CD8-positive, alpha-beta memory T cell (primary cell): Measurements from ENCODE around the gene NINJ1. TPM values are rescaled to one million over a fixed set of nuclear protein-coding genes. Genes with fewer than 3 reads are reported as not detected.

Experiments used
- CTCF ChIA-PET: fragments of 350-600 bp; sonication (Branson Sonifier 250); formaldehyde crosslinking; loops from one replicate; lab custom pipeline; 2021; ENCODE audit warnings: antibody characterized with exemption; lab: Charles Lee
- POLR2A ChIA-PET: fragments of 350-600 bp; sonication (Branson Sonifier 250); formaldehyde crosslinking; loops from one replicate; lab custom pipeline; 2021; ENCODE audit warnings: antibody characterized with exemption; lab: Charles Lee
- DNase-seq, 5 donors: peaks; one replicate each; pipeline versions ENCODE4 v3.0.0 to v3.0.0-alpha.2; 2020 to 2022; ENCODE audit warnings: mixed read lengths in 1 of 5
- H3K27ac ChIP-seq: one replicate; pipeline ENCODE4 v1.7.0; 2013; ENCODE audit warnings: low read depth, mild to moderate bottlenecking, low read length, moderate library complexity
- H3K27me3 ChIP-seq: 2 replicates; pipeline ENCODE4 v1.7.0; 2013; ENCODE audit warnings: low read length, mild to moderate bottlenecking; ENCODE audit not compliant: insufficient read depth, poor library complexity, severe bottlenecking
- H3K36me3 ChIP-seq: 2 replicates; pipeline ENCODE4 v1.7.0; 2013; ENCODE audit warnings: mild to moderate bottlenecking, low read length, moderate library complexity; ENCODE audit not compliant: insufficient read depth
- H3K4me1 ChIP-seq: 2 replicates; pipeline ENCODE4 v1.7.0; 2013; ENCODE audit warnings: mild to moderate bottlenecking, low read length, moderate library complexity; ENCODE audit not compliant: insufficient read depth
- H3K4me3 ChIP-seq: 2 replicates; pipeline ENCODE4 v1.7.0; 2013; ENCODE audit warnings: mild to moderate bottlenecking, low read length
- H3K9me3 ChIP-seq: 2 replicates; pipeline ENCODE4 v1.7.0; 2013; ENCODE audit warnings: mild to moderate bottlenecking, low read length
- H3K27ac Mint-ChIP-seq, 8 donors: one replicate each; pipeline ENCODE4 v1.8.0; 2020 to 2021; ENCODE audit warnings: mixed read lengths in 8 of 8, mild to moderate bottlenecking in 6 of 8, inconsistent platforms in 3 of 8, moderate library complexity in 3 of 8
- H3K27me3 Mint-ChIP-seq, 2 donors: one replicate each; pipeline ENCODE4 v1.8.0; 2020 to 2021; ENCODE audit warnings: mixed read lengths in 2 of 2, mild to moderate bottlenecking in 1 of 2, moderate library complexity in 1 of 2
- H3K36me3 Mint-ChIP-seq, 3 donors: one replicate each; pipeline ENCODE4 v1.8.0; 2020 to 2021; ENCODE audit warnings: mixed read lengths in 3 of 3, inconsistent platforms in 1 of 3, mild to moderate bottlenecking in 1 of 3
- H3K4me1 Mint-ChIP-seq, 3 donors: one replicate each; pipeline ENCODE4 v1.8.0; 2020 to 2021; ENCODE audit warnings: mixed read lengths in 3 of 3, inconsistent platforms in 1 of 3, mild to moderate bottlenecking in 1 of 3
- H3K4me3 Mint-ChIP-seq, 7 donors: one replicate each; pipeline ENCODE4 v1.8.0; 2020 to 2021; ENCODE audit warnings: mixed read lengths in 7 of 7, mild to moderate bottlenecking in 6 of 7, moderate library complexity in 4 of 7, inconsistent platforms in 2 of 7
- H3K9me3 Mint-ChIP-seq, 5 donors: one replicate each; pipeline ENCODE4 v1.8.0; 2020 to 2022; ENCODE audit warnings: mixed read lengths in 5 of 5, mild to moderate bottlenecking in 3 of 5, moderate library complexity in 2 of 5, inconsistent platforms in 1 of 5
- polyA plus RNA-seq: library from polyadenylated mRNA; unstranded; fragments of 300-500 nt; fragmentation: Illumina TruSeq; gene quantifications from one replicate; pipeline ENCODE4 v1.2.3, GENCODE V29; 2021
- total RNA-seq, 2 experiments: library from RNA; stranded (reverse); gene quantifications; one replicate each; pipeline ENCODE4 v1.2.3, GENCODE V29; 2021

NINJ1 gene
- total and polyA plus RNA-seq, 3 experiments from 2014 or later: 59.9 to 103 (median 62.9) TPM

DNA sequence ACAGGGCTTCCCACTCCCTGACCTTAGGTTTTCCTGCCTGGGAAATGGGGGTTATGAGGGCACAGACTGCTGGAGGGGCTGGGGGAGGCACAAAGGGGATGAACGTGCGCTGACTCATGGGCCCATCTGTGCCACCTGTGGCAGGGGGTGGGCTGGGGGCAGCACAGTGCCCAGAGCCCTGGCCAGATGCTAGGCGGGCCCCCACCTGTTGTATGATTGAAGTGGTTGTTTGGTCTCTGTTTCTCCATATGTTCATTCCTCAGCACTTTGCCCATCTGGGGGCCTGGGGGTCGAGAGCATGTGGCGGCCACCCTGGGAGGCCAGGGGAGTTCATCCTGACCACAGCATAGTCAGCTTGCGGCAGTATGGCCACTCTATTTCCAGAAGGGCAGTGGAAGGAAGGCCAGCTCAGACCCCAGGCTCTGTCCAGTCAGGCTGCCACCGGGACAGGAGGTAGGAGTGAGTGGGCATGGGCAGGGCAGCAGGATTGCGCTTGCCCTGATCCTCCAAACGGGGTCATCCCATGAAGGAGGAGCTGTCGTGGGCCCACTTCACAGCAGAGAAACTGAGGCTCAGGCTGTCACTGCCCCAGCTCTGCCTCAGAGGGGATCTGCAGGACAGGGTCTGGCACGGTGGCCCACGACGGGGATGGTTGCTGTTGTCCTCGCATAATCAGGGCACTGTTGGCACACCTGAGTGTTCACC lies 841 bp upstream of the NINJ1 start:
- H3K4me3 ChIP-seq: peak overlapping the region; percentile 76
- Mint-ChIP-seq H3K36me3 (peaks cover 0 to 10% (median 0%) of the 10 kb centered on the region in 3 donors), H3K27me3 (peaks cover 0 to 3% of the 10 kb centered on the region in 2 donors), H3K4me3 (peak overlapping the region; percentile 88 to 97 (median 90)), H3K9me3 (no peaks in the 10 kb centered on the region), H3K4me1 (peaks cover 29 to 52% (median 34%) of the 10 kb centered on the region in 3 donors), H3K27ac (peak overlapping the region; percentile 94 to 99 (median 96))
- H3K27me3 ChIP-seq: no peaks in the 10 kb centered on the region
- no peaks in the 10 kb centered on the region for H3K36me3 ChIP-seq
- no peaks in the 10 kb centered on the region for H3K9me3 ChIP-seq
- peaks cover 57% of the 10 kb centered on the region for H3K4me1 ChIP-seq
- POLR2A ChIA-PET: interaction anchor here (0.9 to 1.6 kb wide), 4 partner anchors 8 to 432 kb away, joined by 3 to 9 read pairs (median 5); no protein-coding TSS in a partner anchor
- H3K27ac ChIP-seq: peak overlapping the region; percentile 88
- DNase-seq: no peak
- CTCF ChIA-PET: interaction anchor here (1.1 to 2.2 kb wide), 5 partner anchors 9 to 432 kb away, joined by 4 to 13 read pairs (median 6); no protein-coding TSS in a partner anchor

DNA sequence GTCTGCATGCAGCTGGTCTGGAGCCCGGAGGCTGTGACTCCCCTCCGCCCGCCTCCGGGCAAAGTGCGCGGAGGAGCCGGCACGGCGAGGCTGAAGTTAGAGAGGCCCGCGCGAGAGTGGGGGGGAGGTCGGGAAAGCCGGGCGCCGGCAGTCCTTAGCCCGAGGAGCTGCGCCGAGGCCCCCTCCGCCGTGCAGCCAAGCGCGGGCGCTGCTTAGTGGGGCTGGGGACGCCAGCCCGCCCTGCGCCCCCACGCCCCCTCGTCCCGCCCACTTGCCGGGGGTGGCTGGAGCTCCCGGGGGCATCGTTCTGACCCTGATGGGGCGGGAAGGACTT lies 403 bp downstream of the NINJ1 start:
- Histone ChIP-seq H3K27ac (peak overlapping the region; percentile 88), H3K9me3 (no peaks in the 10 kb centered on the region), H3K4me3 (peak overlapping the region; percentile 80), H3K4me1 (peaks cover 57% of the 10 kb centered on the region), H3K27me3 (no peaks in the 10 kb centered on the region), H3K36me3 (no peaks in the 10 kb centered on the region)
- Mint-ChIP-seq H3K4me3 (peak overlapping the region; percentile 82 to 97 (median 89)), H3K9me3 (no peaks in the 10 kb centered on the region), H3K27ac (peak overlapping the region; percentile 87 to 97 (median 95)), H3K27me3 (peaks cover 0 to 3% of the 10 kb centered on the region in 2 donors), H3K36me3 (peaks cover 0 to 12% (median 0%) of the 10 kb centered on the region in 3 donors), H3K4me1 (peaks cover 32 to 58% (median 38%) of the 10 kb centered on the region in 3 donors)
- peak in 2 of 5 donors; percentile 44 to 49 for DNase-seq
- ChIA-PET CTCF (interaction anchor here (1.0 to 2.2 kb wide), 8 partner anchors 10 to 433 kb away, joined by 3 to 13 read pairs (median 4); no protein-coding TSS in a partner anchor), POLR2A (interaction anchor here (0.6 to 1.6 kb wide), 11 partner anchors 8 to 433 kb away, joined by 3 to 9 read pairs (median 5); partner anchors contain the start of gene CARD19)

GRCh38 chr9:93132946-93133680 lies 938 bp downstream of the NINJ1 start:
- no peaks in the 10 kb centered on the region for H3K27me3 ChIP-seq
- peaks cover 36 to 63% (median 41%) of the 10 kb centered on the region in 3 donors for H3K4me1 Mint-ChIP-seq
- peak overlapping the region; percentile 88 for H3K27ac ChIP-seq
- peaks cover 0 to 3% of the 10 kb centered on the region in 2 donors for H3K27me3 Mint-ChIP-seq
- peak in 3 of 5 donors; percentile 57 to 81 (median 61) for DNase-seq
- H3K27ac Mint-ChIP-seq: peak overlapping the region; percentile 87 to 97 (median 95)
- H3K9me3 Mint-ChIP-seq: no peaks in the 10 kb centered on the region
- peak overlapping the region; percentile 80 for H3K4me3 ChIP-seq
- no peaks in the 10 kb centered on the region for H3K9me3 ChIP-seq
- H3K36me3 Mint-ChIP-seq: peaks cover 0 to 12% (median 0%) of the 10 kb centered on the region in 3 donors
- peaks cover 57% of the 10 kb centered on the region for H3K4me1 ChIP-seq
- peak overlapping the region; percentile 82 to 97 (median 89) for H3K4me3 Mint-ChIP-seq
- ChIA-PET POLR2A (interaction anchor here (1.0 to 1.6 kb wide), 4 partner anchors 7 to 69 kb away, joined by 4 to 9 read pairs (median 6); no protein-coding TSS in a partner anchor), CTCF (interaction anchor here (1.0 to 2.2 kb wide), 7 partner anchors 10 to 434 kb away, joined by 3 to 13 read pairs (median 3); no protein-coding TSS in a partner anchor)
- no peaks in the 10 kb centered on the region for H3K36me3 ChIP-seq

DNA sequence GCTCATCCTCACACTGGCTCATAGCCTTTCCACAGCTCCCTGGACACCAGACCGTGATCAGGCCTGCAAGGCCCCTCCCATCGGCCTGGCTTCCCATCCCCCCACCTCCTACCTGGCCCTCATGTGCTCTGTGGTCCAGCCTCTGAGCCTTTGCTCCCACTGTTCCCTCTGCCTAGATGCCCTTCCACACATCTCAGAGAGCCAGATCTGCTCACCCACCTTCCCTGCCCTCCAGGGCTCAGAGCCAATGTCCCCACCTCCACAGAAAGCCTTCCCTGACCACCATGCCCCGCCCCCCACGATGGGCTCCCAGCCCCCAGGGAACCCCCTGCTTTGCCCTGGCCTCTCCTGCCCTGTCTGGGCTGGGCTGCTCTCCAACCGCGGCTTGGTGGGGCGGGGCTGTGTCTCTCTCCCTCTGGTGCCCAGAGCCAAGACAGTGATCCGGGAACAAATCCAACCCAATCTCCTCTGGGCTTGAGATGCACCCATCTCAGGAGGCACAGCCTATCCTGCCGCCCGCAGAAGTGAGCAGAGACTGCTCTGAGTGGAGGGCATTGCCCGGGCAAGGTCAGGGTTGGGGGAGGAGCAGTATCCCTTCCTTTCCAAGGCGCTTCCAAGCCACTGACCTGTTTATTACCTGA lies 1.6 kb downstream of the NINJ1 start:
- H3K9me3 Mint-ChIP-seq: no peaks in the 10 kb centered on the region
- peaks cover 42 to 70% (median 47%) of the 10 kb centered on the region in 3 donors for H3K4me1 Mint-ChIP-seq
- peaks cover 0 to 3% of the 10 kb centered on the region in 2 donors for H3K27me3 Mint-ChIP-seq
- H3K4me3 Mint-ChIP-seq: peak overlapping the region; percentile 82 to 97 (median 89)
- ChIA-PET CTCF (interaction anchor here (1.2 to 2.2 kb wide), 2 partner anchors 23 to 24 kb away, joined by 5 to 13 read pairs; no protein-coding TSS in a partner anchor), POLR2A (no interaction called here)
- Histone ChIP-seq H3K4me1 (peaks cover 60% of the 10 kb centered on the region), H3K27ac (no peak overlapping the region), H3K4me3 (peak overlapping the region; percentile 80), H3K36me3 (no peaks in the 10 kb centered on the region), H3K9me3 (no peaks in the 10 kb centered on the region), H3K27me3 (no peaks in the 10 kb centered on the region)
- peaks cover 0 to 12% (median 0%) of the 10 kb centered on the region in 3 donors for H3K36me3 Mint-ChIP-seq
- DNase-seq: no peak
- H3K27ac Mint-ChIP-seq: peak overlapping the region; percentile 87 to 97 (median 94)

DNA sequence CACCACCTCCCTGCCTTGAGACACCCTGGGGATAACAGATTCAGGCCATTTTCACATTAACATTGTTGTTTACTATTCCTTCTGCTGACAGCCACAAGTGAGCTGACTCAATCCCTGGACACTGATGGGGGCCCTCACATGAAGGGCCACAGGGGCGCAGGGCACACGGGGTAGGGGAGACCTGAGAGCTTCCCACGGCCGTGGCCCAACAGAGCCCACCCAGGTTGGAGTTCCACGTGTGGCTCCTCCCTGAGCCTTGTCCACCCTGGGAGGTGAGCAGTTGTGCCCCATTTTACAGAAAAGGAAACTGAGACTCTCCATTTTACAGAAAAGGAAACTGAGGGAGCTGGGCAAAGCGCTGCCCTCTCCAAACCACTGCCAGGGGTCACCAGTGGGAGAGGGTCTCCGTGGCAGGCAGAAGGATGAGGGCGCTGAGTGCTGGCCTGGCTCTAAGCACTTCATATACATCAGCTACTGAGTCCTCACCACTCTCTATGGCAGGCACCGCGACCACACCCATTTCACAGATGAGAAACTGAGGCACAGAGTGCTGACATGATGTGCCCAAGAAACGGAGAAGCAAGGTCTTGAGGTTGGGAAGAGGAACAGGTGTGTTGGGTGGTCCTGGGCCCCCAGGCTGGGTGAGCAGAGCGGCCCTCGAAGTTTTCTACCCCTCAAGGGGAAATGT lies 2.3 kb downstream of the NINJ1 start:
- peak overlapping the region; percentile 57 to 90 (median 88) for H3K4me3 Mint-ChIP-seq
- Histone ChIP-seq H3K4me3 (no peak overlapping the region), H3K27ac (no peak overlapping the region), H3K27me3 (no peaks in the 10 kb centered on the region), H3K4me1 (peaks cover 66% of the 10 kb centered on the region), H3K36me3 (no peaks in the 10 kb centered on the region), H3K9me3 (no peaks in the 10 kb centered on the region)
- POLR2A ChIA-PET: no interaction called here
- peaks cover 0 to 12% (median 0%) of the 10 kb centered on the region in 3 donors for H3K36me3 Mint-ChIP-seq
- no peaks in the 10 kb centered on the region for H3K9me3 Mint-ChIP-seq
- DNase-seq: no peak
- peaks cover 0 to 3% of the 10 kb centered on the region in 2 donors for H3K27me3 Mint-ChIP-seq
- CTCF ChIA-PET: interaction anchor here (1.2 to 1.4 kb wide), 2 partner anchors 12 to 23 kb away, joined by 5 read pairs; no protein-coding TSS in a partner anchor
- H3K4me1 Mint-ChIP-seq: peaks cover 49 to 77% (median 54%) of the 10 kb centered on the region in 3 donors
- H3K27ac Mint-ChIP-seq: peak overlapping the region; percentile 72 to 97 (median 94)

- no peaks in the 10 kb centered on the region for H3K9me3 Mint-ChIP-seq
- POLR2A ChIA-PET: no interaction called here
- CTCF ChIA-PET: interaction anchor here (1.2 to 1.8 kb wide), 3 partner anchors 11 to 22 kb away, joined by 5 read pairs; no protein-coding TSS in a partner anchor
- no peaks in the 10 kb centered on the region for H3K9me3 ChIP-seq
- peak overlapping the region in 4 of 7 donors; percentile 61 to 90 (median 90) for H3K4me3 Mint-ChIP-seq
- H3K4me1 Mint-ChIP-seq: peaks cover 56 to 85% (median 60%) of the 10 kb centered on the region in 3 donors
- peaks cover 0 to 12% (median 0%) of the 10 kb centered on the region in 3 donors for H3K36me3 Mint-ChIP-seq
- H3K27ac ChIP-seq: no peak overlapping the region
- H3K36me3 ChIP-seq: no peaks in the 10 kb centered on the region
- peak overlapping the region; percentile 63 to 97 (median 90) for H3K27ac Mint-ChIP-seq
- peaks cover 0 to 3% of the 10 kb centered on the region in 2 donors for H3K27me3 Mint-ChIP-seq
- H3K27me3 ChIP-seq: no peaks in the 10 kb centered on the region
- peaks cover 74% of the 10 kb centered on the region for H3K4me1 ChIP-seq
- DNase-seq: no peak
- H3K4me3 ChIP-seq: no peak overlapping the region
Observed at GRCh38 chr9:93130861-93131481, 3.1 kb downstream of the NINJ1 start.
